OCI-M1 (cell line): Measurements from ENCODE around the gene EXOC3L4.

Experiments used
- DNase-seq: peaks from one replicate; lab custom pipeline; 2025; lab: John Stamatoyannopoulos, UW

The EXOC3L4 gene

GRCh38 chr14:103091041-103091882, 3.3 kb upstream of the EXOC3L4 start:
- peak; percentile 65 for DNase-seq

GRCh38 chr14:103091883-103092222, 2.7 kb upstream of the EXOC3L4 start:
- DNase-seq: no peak

GRCh38 chr14:103093856-103094405, 594 bp upstream of the EXOC3L4 start:
- DNase-seq: no peak

GRCh38 chr14:103095210-103095778, 769 bp downstream of the EXOC3L4 start:
- DNase-seq: no peak

GRCh38 chr14:103096387-103096786, 1.9 kb downstream of the EXOC3L4 start:
- no peak for DNase-seq

GRCh38 chr14:103097244-103097993, 2.9 kb downstream of the EXOC3L4 start:
- no peak for DNase-seq

GRCh38 chr14:103097994-103098957, 3.8 kb downstream of the EXOC3L4 start:
- peak; percentile 32 for DNase-seq

GRCh38 chr14:103099081-103099732, 4.7 kb downstream of the EXOC3L4 start:
- DNase-seq: peak; percentile 78

- no peak for DNase-seq
Observed at GRCh38 chr14:103099733-103100280, 5.3 kb downstream of the EXOC3L4 start.

- no peak for DNase-seq
Observed at GRCh38 chr14:103100281-103101121, 6.0 kb downstream of the EXOC3L4 start.

- DNase-seq: no peak
Observed at GRCh38 chr14:103101257-103101962, 6.9 kb downstream of the EXOC3L4 start.

GRCh38 chr14:103101963-103102688, 7.6 kb downstream of the EXOC3L4 start:
- no peak for DNase-seq

- DNase-seq: no peak
Observed at GRCh38 chr14:103102689-103103260, 8.2 kb downstream of the EXOC3L4 start.

- DNase-seq: peak; percentile 32
Observed at GRCh38 chr14:103103461-103104388, 9.2 kb downstream of the EXOC3L4 start.

GRCh38 chr14:103104389-103104653, 9.8 kb downstream of the EXOC3L4 start:
- no peak for DNase-seq

- DNase-seq: peak; percentile 60
Observed at GRCh38 chr14:103104654-103105452, 10.3 kb downstream of the EXOC3L4 start.
